GM21526 (cell line): ENCODE measurements around the gene R3HDM2.

Experiments used
- ATAC-seq: cut with Tn5 transposase; IDR thresholded peaks from one replicate; pipeline ENCODE4 v1.9.1; 2021; ENCODE audit warnings: moderate library complexity; ENCODE audit not compliant: unreplicated experiment, low FRiP score

R3HDM2 gene

GRCh38 chr12:57222286-57223190, 208.3 kb downstream of the R3HDM2 start:
- no peak for ATAC-seq

GRCh38 chr12:57221169-57221917, 209.5 kb downstream of the R3HDM2 start:
- no peak for ATAC-seq

- no peak for ATAC-seq
Measured at GRCh38 chr12:57220770-57221168, 210.1 kb downstream of the R3HDM2 start.

GRCh38 chr12:57219993-57220754, 210.7 kb downstream of the R3HDM2 start:
- no peak for ATAC-seq

- ATAC-seq, result no peak
Measured at GRCh38 chr12:57219205-57219992, 211.4 kb downstream of the R3HDM2 start.

DNA sequence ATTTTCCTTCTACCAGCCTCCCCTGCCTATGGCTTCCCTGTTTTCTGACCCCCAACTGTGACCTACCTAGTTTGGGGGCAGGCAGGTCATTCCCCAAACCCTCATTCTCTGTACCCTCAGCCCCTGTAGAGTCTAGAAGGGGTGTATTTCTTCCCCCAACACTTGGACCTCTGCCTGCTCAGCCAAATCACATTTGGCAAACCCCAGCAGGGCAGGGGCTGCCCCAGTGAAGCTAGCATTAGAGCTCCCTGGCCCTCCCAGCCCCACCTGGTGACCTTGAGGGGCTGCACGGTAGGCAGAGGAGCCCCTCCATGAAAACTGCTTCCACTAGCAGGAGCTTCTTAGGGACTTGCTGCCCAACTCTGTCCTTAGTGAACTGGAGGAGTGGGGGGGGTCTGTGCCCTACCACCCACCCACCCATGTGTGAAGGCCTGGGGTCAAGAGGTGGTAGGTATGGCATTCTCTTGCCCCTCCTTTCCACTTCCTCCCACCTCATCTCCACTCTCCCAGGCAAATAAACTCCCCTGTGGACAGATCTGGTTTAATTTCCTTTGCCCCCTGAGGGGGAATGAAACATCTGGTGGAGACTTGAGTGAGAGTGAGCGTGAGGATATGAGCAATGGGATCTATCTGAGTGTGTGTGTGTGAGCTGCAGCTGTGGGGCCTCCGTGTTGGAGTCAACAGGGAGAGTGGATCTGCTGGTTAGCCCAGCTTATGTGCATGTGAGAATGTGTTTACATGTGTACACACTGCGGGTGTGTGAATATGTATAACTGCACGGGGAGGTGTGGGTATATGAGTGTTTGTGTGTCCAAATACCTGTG, 212.6 kb downstream of the R3HDM2 start:
- no peak for ATAC-seq

DNA sequence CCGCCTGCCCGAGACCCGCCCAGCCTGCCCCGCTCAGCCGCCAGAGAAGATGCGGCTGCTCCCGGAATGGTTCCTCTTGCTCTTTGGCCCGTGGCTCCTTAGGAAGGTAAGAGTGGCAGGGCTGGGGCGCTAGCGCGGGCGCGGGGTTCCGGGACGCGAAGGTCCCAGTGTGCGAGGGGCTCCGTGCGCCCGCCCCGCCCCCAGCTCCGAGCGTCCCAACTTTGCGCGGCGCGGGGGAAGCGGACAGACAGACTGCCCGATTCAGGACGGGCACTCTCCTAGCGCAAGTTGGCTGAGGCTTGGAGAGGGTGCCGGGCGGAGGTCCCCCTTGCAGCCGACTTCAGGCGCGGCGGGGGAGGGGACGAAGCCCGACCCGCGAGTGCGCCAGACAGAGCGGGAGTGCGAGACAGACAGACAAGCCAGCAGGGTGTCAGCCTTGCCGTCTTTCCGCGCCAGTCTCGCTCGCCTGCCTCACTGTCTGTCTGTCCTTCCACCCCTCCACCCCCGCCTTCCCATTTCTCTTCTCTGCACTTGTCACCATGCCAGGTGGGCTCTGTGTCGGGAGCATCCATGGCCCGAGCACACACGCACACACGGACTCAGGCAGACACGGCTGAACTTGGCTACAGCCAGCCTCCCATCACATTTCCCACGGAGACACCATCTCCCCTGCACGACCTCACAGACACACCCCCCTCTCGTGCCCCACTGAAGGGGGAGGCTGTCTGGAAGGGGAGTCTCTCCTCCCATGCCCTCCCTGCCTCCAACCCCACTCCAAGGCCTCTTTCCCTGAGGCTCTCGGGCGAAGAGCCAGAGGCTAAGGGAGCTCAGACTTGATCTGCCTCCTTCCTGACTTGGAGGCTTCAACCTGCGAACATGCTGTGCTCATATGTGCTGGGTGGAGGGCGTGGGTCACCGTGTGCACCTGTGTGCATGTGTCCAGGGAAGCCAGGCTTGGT, 213.6 kb downstream of the R3HDM2 start:
- no peak for ATAC-seq

- ATAC-seq, result no peak
Measured at GRCh38 chr12:57216014-57216911, 214.6 kb downstream of the R3HDM2 start, which contains the start of gene NXPH4. Gene NXPH4 (plus strand): TSS chr12:57216794. CDS start chr12:57216970, 176 bp downstream.

GRCh38 chr12:57215668-57216013, 215.2 kb downstream of the R3HDM2 start:
- no peak for ATAC-seq

GRCh38 chr12:57215065-57215464, 215.8 kb downstream of the R3HDM2 start:
- no peak for ATAC-seq

- no peak for ATAC-seq
Measured at GRCh38 chr12:57214398-57214781, 216.5 kb downstream of the R3HDM2 start.

DNA sequence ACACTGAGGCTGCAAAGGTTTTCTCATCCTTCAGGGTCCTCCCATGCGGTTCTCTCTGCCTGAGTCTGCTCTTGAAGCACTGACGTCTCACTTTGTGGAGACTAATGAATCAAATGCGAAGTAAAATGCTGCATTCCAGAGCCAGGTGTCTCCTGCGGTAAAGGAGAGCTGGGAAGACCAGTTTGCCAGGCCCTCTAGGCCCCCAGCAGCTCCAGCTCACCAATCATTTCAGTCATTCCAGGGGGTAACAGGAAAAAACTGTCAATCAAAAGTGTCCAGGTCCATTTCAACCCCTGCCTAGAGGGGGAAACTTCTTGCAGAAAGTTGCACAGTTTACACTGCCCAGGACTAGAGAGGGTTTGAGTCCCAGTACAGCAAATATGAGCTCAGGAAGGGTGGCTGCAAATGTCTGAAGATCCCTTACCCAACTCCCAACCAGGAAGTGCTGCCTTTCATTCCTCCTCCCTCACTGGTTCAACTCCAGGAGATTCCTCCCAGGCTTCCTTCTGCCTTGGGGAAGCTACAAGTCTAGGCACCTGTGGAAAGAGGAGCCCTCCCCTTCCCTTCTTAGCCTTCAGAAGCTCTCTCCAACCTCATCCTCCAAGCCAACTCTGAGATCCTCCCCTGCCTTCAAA, 217.0 kb downstream of the R3HDM2 start:
- ATAC-seq, result no peak

GRCh38 chr12:57213058-57213715, 217.7 kb downstream of the R3HDM2 start:
- ATAC-seq, result no peak

GRCh38 chr12:57212701-57213057, 218.2 kb downstream of the R3HDM2 start:
- ATAC-seq, result no peak

DNA sequence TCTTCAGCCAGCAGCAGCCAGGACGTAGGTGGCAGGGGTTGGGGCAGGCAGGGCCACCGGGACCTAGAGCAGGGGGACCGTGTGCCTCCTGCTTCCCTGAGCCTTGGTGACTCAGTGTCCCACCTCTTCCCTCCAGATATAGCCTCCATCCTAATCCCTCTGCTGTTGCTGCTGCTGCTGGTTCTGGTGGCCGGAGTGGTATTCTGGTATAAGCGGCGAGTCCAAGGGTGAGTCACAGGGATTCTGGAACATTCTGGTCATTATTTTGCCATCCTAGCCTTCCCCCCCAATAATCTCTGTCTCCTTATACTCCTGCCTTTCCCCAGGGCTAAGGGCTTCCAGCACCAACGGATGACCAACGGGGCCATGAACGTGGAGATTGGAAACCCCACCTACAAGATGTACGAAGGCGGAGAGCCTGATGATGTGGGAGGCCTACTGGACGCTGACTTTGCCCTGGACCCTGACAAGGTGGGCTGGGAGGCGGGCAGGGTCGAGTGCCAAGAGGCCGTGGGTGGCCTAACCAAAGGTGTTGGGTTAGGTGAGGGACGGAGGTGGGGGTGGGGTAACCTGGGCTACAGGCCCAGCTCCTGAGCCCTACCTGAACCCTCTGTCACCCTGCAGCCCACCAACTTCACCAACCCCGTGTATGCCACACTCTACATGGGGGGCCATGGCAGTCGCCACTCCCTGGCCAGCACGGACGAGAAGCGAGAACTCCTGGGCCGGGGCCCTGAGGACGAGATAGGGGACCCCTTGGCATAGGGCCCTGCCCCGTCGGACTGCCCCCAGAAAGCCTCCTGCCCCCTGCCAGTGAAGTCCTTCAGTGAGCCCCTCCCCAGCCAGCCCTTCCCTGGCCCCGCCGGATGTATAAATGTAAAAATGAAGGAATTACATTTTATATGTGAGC, 218.8 kb downstream of the R3HDM2 start:
- ATAC-seq, result no peak
